Bronchial epithelial cell (primary cell): ENCODE data around the gene PLA2G12A. TPM values are rescaled to one million over a fixed set of nuclear protein-coding genes. Genes with fewer than 3 reads are reported as not detected.

Experiments
- DNase-seq: peaks from one replicate; pipeline ENCODE4 v3.0.0-alpha.2; 2010; ENCODE audit warnings: low read depth
- FAIRE-seq: peaks from 2 replicates; lab custom pipeline; 2011; peaks lifted over from hg19 to GRCh38; lab: Jason Lieb, UNC
- H3K27me3 ChIP-seq: 2 replicates; pipeline ENCODE4 v1.5.1; 2011; ENCODE audit warnings: low read length; ENCODE audit not compliant: control insufficient read depth, insufficient read depth
- H3K36me3 ChIP-seq: 2 replicates; pipeline ENCODE4 v1.5.1; 2011; ENCODE audit warnings: low read length; ENCODE audit not compliant: control insufficient read depth, insufficient read depth
- H3K4me3 ChIP-seq: 2 replicates; pipeline ENCODE4 v1.5.1; 2011; ENCODE audit warnings: mild to moderate bottlenecking, low read depth, low read length, control low read depth
- CTCF ChIP-seq: IDR thresholded peaks from 2 replicates; pipeline ENCODE4 v1.5.1; 2011; ENCODE audit warnings: mild to moderate bottlenecking, moderate library complexity, low read length, control low read depth, inconsistent platforms; ENCODE audit not compliant: insufficient read depth, severe bottlenecking
- total RNA-seq: library from RNA; depleted of rRNA; stranded (reverse); fragments of >200 nt; gene quantifications from 2 replicates; pipeline ENCODE4 v1.2.1, GENCODE V29; 2014

Gene PLA2G12A
- total RNA-seq, 1 donor from 2014 or later, result 54.0 TPM

GRCh38 chr4:109748114-109748513 lies 18.2 kb upstream of the PLA2G12A start:
- H3K27me3 ChIP-seq, result no peaks in the 10 kb centered on the region
- no peak overlapping the region for H3K4me3 ChIP-seq
- DNase-seq, result no peak
- no peaks in the 10 kb centered on the region for H3K36me3 ChIP-seq
- no peak for TF ChIP-seq CTCF
- FAIRE-seq, result peak; percentile 7

GRCh38 chr4:109746728-109747127 lies 16.9 kb upstream of the PLA2G12A start:
- no peaks in the 10 kb centered on the region for H3K27me3 ChIP-seq
- H3K36me3 ChIP-seq, result no peaks in the 10 kb centered on the region
- DNase-seq (no peak), FAIRE-seq (no peak)
- H3K4me3 ChIP-seq, result no peak overlapping the region
- no peak for TF ChIP-seq CTCF

- FAIRE-seq, result no peak
- Histone ChIP-seq H3K27me3 (no peaks in the 10 kb centered on the region), H3K4me3 (no peak overlapping the region), H3K36me3 (no peaks in the 10 kb centered on the region)
- DNase-seq, result no peak
- TF ChIP-seq CTCF, result no peak
Observed at GRCh38 chr4:109745830-109746229, 16.0 kb upstream of the PLA2G12A start.

- TF ChIP-seq CTCF, result no peak
- FAIRE-seq, result no peak
Observed at GRCh38 chr4:109739547-109739946, 9.7 kb upstream of the PLA2G12A start.

GRCh38 chr4:109738104-109738872 lies 8.4 kb upstream of the PLA2G12A start:
- no peaks in the 10 kb centered on the region for H3K27me3 ChIP-seq
- FAIRE-seq (no peak), DNase-seq (no peak)
- no peak overlapping the region for H3K4me3 ChIP-seq
- no peaks in the 10 kb centered on the region for H3K36me3 ChIP-seq
- TF ChIP-seq CTCF, result no peak

More at GRCh38 chr4:109739547-109739946, 9.7 kb upstream of the PLA2G12A start:
- DNase-seq, result peak; percentile 29
- Histone ChIP-seq H3K27me3 (no peaks in the 10 kb centered on the region), H3K4me3 (no peak overlapping the region), H3K36me3 (no peaks in the 10 kb centered on the region)
